Spleen (tissue), 11 donors: ENCODE results near the gene COL19A1. TPM values are rescaled to one million over a fixed set of nuclear protein-coding genes. Genes with fewer than 3 reads are reported as not detected.
"Not testable (repeated sequence)": the region's sequence is repeated elsewhere in the genome, so short reads cannot be mapped to it uniquely, and the experiment has no call there.

ENCODE experiments used
- DNase-seq: peaks from one replicate; pipeline ENCODE4 v3.0.0-alpha.2; 2020
- H3K27ac ChIP-seq, 8 donors: fragments of 200-600 bp; sonication (generic) in 7 of 8; 1 replicate in 4 of 8; 2 replicates in 4 of 8; pipeline versions ENCODE4 v1.5.0 to v1.8.0; 2016 to 2021; ENCODE audit warnings: inconsistent platforms in 4 of 8, mild to moderate bottlenecking in 4 of 8, moderate library complexity in 1 of 8
- H3K27me3 ChIP-seq, 7 donors: fragments of 200-600 bp; sonication (generic) in 6 of 7; replicated peaks in 1 of 7; 1 replicate in 4 of 7; 2 replicates in 3 of 7; pipeline versions ENCODE4 v1.5.0 to v1.8.0; 2016 to 2021; ENCODE audit warnings: inconsistent platforms in 3 of 7, mild to moderate bottlenecking in 1 of 7
- H3K36me3 ChIP-seq, 6 donors: fragments of 200-600 bp; sonication (generic) in 5 of 6; 1 replicate in 4 of 6; 2 replicates in 2 of 6; pipeline versions ENCODE4 v1.5.0 to v1.8.0; 2016 to 2021; ENCODE audit warnings: inconsistent platforms in 2 of 6
- H3K4me1 ChIP-seq, 6 donors: fragments of 200-600 bp; sonication (generic) in 5 of 6; 1 replicate in 3 of 6; 2 replicates in 3 of 6; pipeline versions ENCODE4 v1.5.0 to v1.8.0; 2016 to 2021; ENCODE audit warnings: inconsistent platforms in 3 of 6
- H3K4me3 ChIP-seq, 8 donors: fragments of 200-600 bp; sonication (generic) in 7 of 8; 1 replicate in 4 of 8; 2 replicates in 4 of 8; pipeline versions ENCODE4 v1.5.0 to v1.8.0; 2016 to 2021; ENCODE audit warnings: inconsistent platforms in 4 of 8, mild to moderate bottlenecking in 4 of 8, moderate library complexity in 2 of 8
- H3K9me3 ChIP-seq, 8 donors: fragments of 200-600 bp; sonication (generic) in 7 of 8; 1 replicate in 4 of 8; 2 replicates in 4 of 8; pipeline versions ENCODE4 v1.5.0 to v1.8.0; 2016 to 2021; ENCODE audit warnings: inconsistent platforms in 4 of 8
- CTCF ChIP-seq, 11 experiments: fragments of 200-600 bp in 7 of 11; fragments of 450-650 bp in 4 of 11; sonication (generic) in 4 of 11; IDR thresholded peaks in 8 of 11; conservative IDR thresholded peaks in 3 of 11; 1 replicate in 7 of 11; 2 replicates in 4 of 11; pipeline versions ENCODE4 v1.4.0 to v1.8.0; 2016 to 2021; ENCODE audit warnings: antibody characterized with exemption in 11 of 11, inconsistent platforms in 4 of 11, mild to moderate bottlenecking in 1 of 11
- POLR2A ChIP-seq, 3 donors: fragments of 450-650 bp; IDR thresholded peaks; one replicate each; pipeline ENCODE4 v1.5.1; 2017; ENCODE audit warnings: antibody characterized with exemption in 3 of 3, mild to moderate bottlenecking in 1 of 3
- POLR2AphosphoS5 ChIP-seq, 3 donors: sonication (generic); formaldehyde crosslinking; IDR thresholded peaks; one replicate each; pipeline ENCODE4 v1.5.1; 2017; ENCODE audit warnings: antibody characterized with exemption in 3 of 3
- WGBS, 5 donors: extraction: QIAGEN DNeasy Blood & Tissue Kit in 3 of 5; methylation state at CpG; one replicate each; pipeline versions ENCODE4 v1.1.5 to v1.1.7; 2013 to 2018; 5-methylcytosine and 5-hydroxymethylcytosine counted together
- intact Hi-C: fragments of 100-400 bp; cut with DNase I; formaldehyde crosslinking; loops from one replicate; pipeline ENCODE4 v1.15.0; 2023; ENCODE audit warnings: low total_unique reads
- polyA plus RNA-seq, 3 donors: library from polyadenylated mRNA; stranded (reverse); fragments of 200-250 nt; gene quantifications; one replicate each; pipeline ENCODE4 v1.2.1, GENCODE V29; 2013
- total RNA-seq, 7 donors: library from RNA; depleted of rRNA in 3 of 7; stranded (reverse); fragments of >200 nt in 3 of 7; fragmentation: NEBNext Ultra II Directional in 4 of 7; extraction: Animal tissue kit (Norgen Biotek cat#: 25700) in 4 of 7; gene quantifications; one replicate each; pipeline versions ENCODE4 v1.1.0 to v1.2.1, GENCODE V29; 2016 to 2021
- donor health status: healthy with polysubstance abuse.
- donor health status: DM: no; HTN: no; CAD: no; lungs with moderate emphysema.
- donor health status: DM: no; HTN: no; CAD: no.
- donor health status: Bipolar disorder and iron deficiency.
- donor health status: healthy.
- donor health status: DM: no; HTN: no; CAD: no.
- donor health status: DM: yes; HTN: yes; CAD: no.

COL19A1 gene
- total and polyA plus RNA-seq, 10 donors, result 0.48 to 14.5 (median 10.2) TPM

DNA sequence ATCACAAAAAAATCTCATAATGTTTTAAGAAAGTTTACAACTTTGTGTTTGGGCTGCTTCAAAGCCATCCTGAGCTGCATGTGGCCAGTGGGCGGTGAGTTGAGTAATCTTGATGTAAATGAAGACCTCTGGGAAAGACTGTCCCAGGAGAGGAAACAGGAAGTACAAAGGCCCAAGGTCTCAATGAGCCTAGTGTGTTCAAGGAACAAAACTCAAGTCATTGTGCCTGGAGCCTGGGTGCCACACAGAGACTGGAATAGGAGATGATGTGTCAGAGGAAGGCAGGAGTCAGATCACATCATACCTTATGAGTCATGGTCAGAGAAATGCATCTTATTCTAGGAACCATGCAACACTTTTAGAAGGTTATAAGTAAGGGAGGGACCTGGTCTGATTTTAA is 51.5 kb downstream of the COL19A1 start:
- Histone ChIP-seq H3K27me3 (no peaks in the 10 kb centered on the region), H3K27ac (no peak overlapping the region), H3K4me3 (no peak overlapping the region), H3K36me3 (no peaks in the 10 kb centered on the region), H3K4me1 (peaks cover 0 to 16% (median 1%) of the 10 kb centered on the region in 6 donors), H3K9me3 (no peaks in the 10 kb centered on the region)
- no peak for DNase-seq
- WGBS, 5 donors, result 59 to 91% (median 62%) methylated on average over 1 of the region's 1 CpG
- intact Hi-C loops, result no loop called here
- no peak for TF ChIP-seq POLR2A (IDR thresholded peaks at IDR 0.05)
- TF ChIP-seq CTCF (IDR thresholded peaks at IDR 0.05 in 8 of 11, conservative IDR thresholded peaks at IDR 0.05 in 3 of 11), result no peak
- TF ChIP-seq POLR2AphosphoS5 (IDR thresholded peaks at IDR 0.05), result no peak

DNA sequence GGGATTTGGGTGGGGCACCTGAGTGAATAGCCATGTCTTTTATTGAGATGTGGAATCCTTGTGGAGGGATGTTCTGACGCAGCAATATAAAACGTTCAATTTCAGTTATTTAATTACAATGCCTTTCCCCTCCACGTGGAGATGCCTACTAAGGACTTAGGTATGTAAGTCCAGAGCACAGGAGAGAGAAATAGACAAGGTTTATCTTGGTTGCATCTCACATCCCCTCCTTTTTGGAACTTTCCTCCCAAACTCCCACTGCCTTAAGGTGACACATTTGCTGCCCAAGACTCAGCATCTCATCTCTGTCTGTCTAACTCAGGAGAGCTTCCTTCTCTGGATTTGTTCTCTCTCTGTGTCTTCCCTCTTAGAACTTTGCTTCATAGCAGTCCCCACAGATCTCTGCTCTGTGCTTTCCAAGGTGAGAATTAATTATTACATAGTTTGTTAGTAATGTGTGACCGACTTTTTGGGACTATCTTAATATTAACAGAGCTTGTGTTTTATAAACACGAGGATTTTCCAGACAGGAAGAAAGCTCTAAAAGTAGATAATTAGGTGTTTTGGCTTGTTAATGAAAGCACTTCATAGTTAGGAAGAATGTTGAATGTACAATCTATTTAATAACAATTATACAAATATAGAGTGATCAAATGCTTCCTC is 52.6 kb downstream of the COL19A1 start:
- Histone ChIP-seq H3K4me3 (no peak overlapping the region), H3K36me3 (peaks cover 0 to 8% (median 0%) of the 10 kb centered on the region in 6 donors), H3K4me1 (peaks cover 0 to 5% (median 0%) of the 10 kb centered on the region in 6 donors), H3K27ac (no peak overlapping the region), H3K9me3 (peaks cover 0 to 10% (median 6%) of the 10 kb centered on the region in 8 donors), H3K27me3 (no peaks in the 10 kb centered on the region)
- no peak for TF ChIP-seq POLR2AphosphoS5 (IDR thresholded peaks at IDR 0.05)
- 71 to 84% (median 79%) methylated on average over 5 of the region's 5 CpGs for WGBS, 5 donors
- intact Hi-C loops, result no loop called here
- no peak for DNase-seq

GRCh38 chr6:69921066-69921465 is 54.7 kb downstream of the COL19A1 start:
- intact Hi-C loops, H3K4me3 ChIP-seq: not testable (repeated sequence)
- H3K9me3 ChIP-seq, result peaks cover 0 to 22% (median 12%) of the 10 kb centered on the region in 8 donors

DNA sequence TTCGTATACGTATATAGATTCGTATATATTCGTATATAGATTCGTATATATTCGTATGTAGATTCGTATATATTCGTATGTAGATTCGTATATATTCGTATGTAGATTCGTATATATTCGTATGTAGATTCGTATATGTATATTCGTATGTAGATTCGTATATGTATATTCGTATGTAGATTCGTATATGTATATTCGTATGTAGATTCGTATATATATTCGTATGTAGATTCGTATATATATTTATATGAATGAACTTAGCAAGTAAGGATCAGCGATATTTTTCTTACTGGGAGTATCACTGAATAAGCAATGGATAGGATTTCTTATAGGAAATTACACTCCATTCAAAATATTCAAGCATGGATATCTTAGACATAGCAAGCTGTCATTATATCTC is 55.3 kb downstream of the COL19A1 start:
- 93 to 98% (median 96%) methylated on average over 22 of the region's 22 CpGs for WGBS, 5 donors
- intact Hi-C loops, H3K36me3 ChIP-seq, H3K4me1 ChIP-seq, H3K27ac ChIP-seq, DNase-seq, H3K27me3 ChIP-seq, H3K4me3 ChIP-seq: not testable (repeated sequence)
- H3K9me3 ChIP-seq, result peaks cover 0 to 27% (median 18%) of the 10 kb centered on the region in 8 donors

More at GRCh38 chr6:69921066-69921465, 54.7 kb downstream of the COL19A1 start:
- not testable (repeated sequence) for DNase-seq, H3K4me1 ChIP-seq, H3K27ac ChIP-seq, H3K36me3 ChIP-seq, H3K27me3 ChIP-seq
- 97 to 100% (median 98%) methylated on average over 2 of the region's 2 CpGs for WGBS, 5 donors

- WGBS, 5 donors, result 49 to 75% (median 59%) methylated on average over 1 of the region's 1 CpG
- H3K27me3 ChIP-seq, result no peaks in the 10 kb centered on the region
- H3K9me3 ChIP-seq, result peaks cover 0 to 41% (median 28%) of the 10 kb centered on the region in 8 donors
- no peak overlapping the region for H3K27ac ChIP-seq
- H3K36me3 ChIP-seq, result peaks cover 0 to 16% (median 0%) of the 10 kb centered on the region in 6 donors
- no peaks in the 10 kb centered on the region for H3K4me1 ChIP-seq
- TF ChIP-seq POLR2A (IDR thresholded peaks at IDR 0.05) (no peak), POLR2AphosphoS5 (IDR thresholded peaks at IDR 0.05) (no peak), CTCF (IDR thresholded peaks at IDR 0.05 in 8 of 11, conservative IDR thresholded peaks at IDR 0.05 in 3 of 11) (no peak)
- DNase-seq, result no peak
- H3K4me3 ChIP-seq, result no peak overlapping the region
- intact Hi-C loops, result no loop called here
These were observed 60.4 kb downstream of the COL19A1 start for GRCh38 chr6:69926745-69927144.
